NCI-H510A (cell line): ENCODE data around the gene THAP4.

Experiments used
- DNase-seq: peaks from one replicate; lab custom pipeline; 2025; lab: John Stamatoyannopoulos, UW

Gene THAP4

GRCh38 chr2:241546771-241547498 is 90.0 kb downstream of the THAP4 start:
- DNase-seq: no peak

- no peak for DNase-seq
Observed at GRCh38 chr2:241545523-241546473, 91.2 kb downstream of the THAP4 start.

- no peak for DNase-seq
Observed at GRCh38 chr2:241545106-241545505, 91.9 kb downstream of the THAP4 start.

GRCh38 chr2:241542278-241542605 is 94.7 kb downstream of the THAP4 start:
- no peak for DNase-seq

GRCh38 chr2:241541564-241542277 is 95.2 kb downstream of the THAP4 start:
- DNase-seq: no peak

- DNase-seq: no peak
Observed at GRCh38 chr2:241540771-241541561, 96.0 kb downstream of the THAP4 start.

GRCh38 chr2:241540401-241540770 is 96.6 kb downstream of the THAP4 start:
- DNase-seq: no peak

- DNase-seq: no peak
Observed at GRCh38 chr2:241539616-241540374, 97.2 kb downstream of the THAP4 start.

- no peak for DNase-seq
Observed at GRCh38 chr2:241538838-241539615, 97.9 kb downstream of the THAP4 start.

GRCh38 chr2:241535871-241536655 is 100.9 kb downstream of the THAP4 start:
- DNase-seq: no peak

- no peak for DNase-seq
Observed at GRCh38 chr2:241534701-241535375, 102.1 kb downstream of the THAP4 start.
